ENCODE measurements around the gene PCSK7.

GRCh38 chr11:117157507-117157906 lies 74.4 kb downstream of the PCSK7 start:
- no peak for TF ChIP-seq CTCF (IDR thresholded peaks at IDR 0.05)
- TF ChIP-seq POLR2A (IDR thresholded peaks at IDR 0.05) = no peak
- TF ChIP-seq POLR2AphosphoS5 (IDR thresholded peaks at IDR 0.05; ENCODE audit: insufficient read depth in 1 of 2, low read depth in 1 of 2) = no peak
